CD14-positive monocyte (primary cell): ENCODE data around the gene RERE. TPM values are rescaled to one million over a fixed set of nuclear protein-coding genes. Genes with fewer than 3 reads are reported as not detected.

Experiments used
- DNase-seq, 3 donors: peaks; one replicate each; pipeline ENCODE4 v3.0.0-alpha.2; 2011 to 2022
- H2AFZ ChIP-seq: 2 replicates; pipeline ENCODE4 v1.6.0; 2012; ENCODE audit warnings: mild to moderate bottlenecking, low read depth, low read length, inconsistent platforms; ENCODE audit not compliant: insufficient read depth, poor library complexity, severe bottlenecking
- H3K27ac ChIP-seq, 2 donors: 1 replicate in 1 of 2; 2 replicates in 1 of 2; pipeline ENCODE4 v1.5.1; 2012 to 2013; ENCODE audit warnings: low read length in 2 of 2, control low read depth in 1 of 2, inconsistent platforms in 1 of 2, low read depth in 1 of 2, mild to moderate bottlenecking in 1 of 2
- H3K27me3 ChIP-seq, 2 donors: one replicate each; pipeline versions ENCODE4 v1.6.0 to v1.6.1; 2011 to 2013; ENCODE audit warnings: low read length in 2 of 2; ENCODE audit not compliant: control insufficient read depth in 2 of 2, insufficient read depth in 2 of 2
- H3K36me3 ChIP-seq, 2 donors: replicated peaks in 1 of 2; 1 replicate in 1 of 2; 2 replicates in 1 of 2; pipeline versions ENCODE4 v1.5.1 to v1.6.1; 2012 to 2013; ENCODE audit warnings: low read length in 2 of 2, control low read depth in 1 of 2, inconsistent platforms in 1 of 2, mild to moderate bottlenecking in 1 of 2; ENCODE audit not compliant: insufficient read depth in 2 of 2, control insufficient read depth in 1 of 2
- H3K4me1 ChIP-seq, 2 donors: 1 replicate in 1 of 2; 2 replicates in 1 of 2; pipeline versions ENCODE4 v1.5.1 to v1.6.1; 2012 to 2013; ENCODE audit warnings: low read length in 2 of 2, control low read depth in 1 of 2, inconsistent platforms in 1 of 2, mild to moderate bottlenecking in 1 of 2, moderate library complexity in 1 of 2; ENCODE audit not compliant: insufficient read depth in 2 of 2, control insufficient read depth in 1 of 2
- H3K4me2 ChIP-seq: replicated peaks from 2 replicates; pipeline ENCODE3; 2012; ENCODE audit warnings: low read length, moderate library complexity, mild to moderate bottlenecking; ENCODE audit not compliant: poor library complexity, severe bottlenecking; ENCODE audit errors: extremely low read depth
- H3K4me3 ChIP-seq, 3 experiments: fragments of 200-600 bp in 1 of 3; sonication (generic) in 1 of 3; replicated peaks in 1 of 3; 1 replicate in 2 of 3; 2 replicates in 1 of 3; pipeline ENCODE4 v1.5.1; 2011 to 2013; ENCODE audit warnings: low read length in 3 of 3, mild to moderate bottlenecking in 3 of 3, control low read depth in 2 of 3, low read depth in 2 of 3, inconsistent platforms in 1 of 3, moderate library complexity in 1 of 3
- H3K79me2 ChIP-seq: 2 replicates; pipeline ENCODE4 v1.6.0; 2012; ENCODE audit warnings: mild to moderate bottlenecking, control low read depth, inconsistent platforms, low read length, moderate library complexity; ENCODE audit not compliant: insufficient read depth
- H3K9ac ChIP-seq: 2 replicates; pipeline ENCODE4 v1.6.0; 2017; ENCODE audit warnings: low read length, mild to moderate bottlenecking; ENCODE audit not compliant: insufficient read depth, poor library complexity, severe bottlenecking
- H3K9me3 ChIP-seq, 2 donors: replicated peaks in 1 of 2; 1 replicate in 1 of 2; 2 replicates in 1 of 2; pipeline versions ENCODE4 v1.5.1 to v1.6.1; 2012 to 2013; ENCODE audit warnings: low read length in 2 of 2, control low read depth in 1 of 2; ENCODE audit not compliant: control insufficient read depth in 1 of 2, insufficient read depth in 1 of 2
- H4K20me1 ChIP-seq: 2 replicates; pipeline ENCODE4 v1.6.0; 2012; ENCODE audit warnings: mild to moderate bottlenecking, low read length, control low read depth, moderate library complexity; ENCODE audit not compliant: insufficient read depth
- H3K27ac Mint-ChIP-seq, 7 donors: one replicate each; pipeline ENCODE4 v1.8.0; 2020; ENCODE audit warnings: mild to moderate bottlenecking in 7 of 7, mixed read lengths in 7 of 7, moderate library complexity in 6 of 7, inconsistent platforms in 2 of 7
- H3K27me3 Mint-ChIP-seq, 3 donors: one replicate each; pipeline ENCODE4 v1.8.0; 2021 to 2022; ENCODE audit warnings: low read depth in 3 of 3, mild to moderate bottlenecking in 3 of 3, mixed read lengths in 3 of 3, moderate library complexity in 3 of 3, inconsistent platforms in 1 of 3
- H3K36me3 Mint-ChIP-seq, 2 donors: one replicate each; pipeline ENCODE4 v1.8.0; 2020; ENCODE audit warnings: mixed read lengths in 2 of 2, inconsistent platforms in 1 of 2, mild to moderate bottlenecking in 1 of 2
- H3K4me1 Mint-ChIP-seq: one replicate; pipeline ENCODE4 v1.8.0; 2020; ENCODE audit warnings: mild to moderate bottlenecking, mixed read lengths
- H3K4me3 Mint-ChIP-seq, 2 donors: one replicate each; pipeline ENCODE4 v1.8.0; 2020; ENCODE audit warnings: mild to moderate bottlenecking in 2 of 2, mixed read lengths in 2 of 2, moderate library complexity in 1 of 2
- H3K9me3 Mint-ChIP-seq, 7 donors: one replicate each; pipeline ENCODE4 v1.8.0; 2020 to 2022; ENCODE audit warnings: mixed read lengths in 7 of 7, mild to moderate bottlenecking in 6 of 7, moderate library complexity in 6 of 7, inconsistent platforms in 2 of 7
- WGBS: methylation state at CpG from one replicate; pipeline ENCODE4 v1.1.5; 2013; ENCODE audit warnings: missing lambda C conversion rate; ENCODE audit not compliant: insufficient coverage; 5-methylcytosine and 5-hydroxymethylcytosine counted together
- intact Hi-C, 2 donors: fragments of 100-400 bp; cut with micrococcal nuclease; formaldehyde crosslinking; loops; one replicate each; pipeline versions ENCODE4 v1.15.0 to v1.15.1; 2023
- polyA plus RNA-seq, 3 donors: library from polyadenylated mRNA; depleted of rRNA in 1 of 3; unstranded in 2 of 3; stranded (reverse) in 1 of 3; fragments of 300-500 nt in 2 of 3; fragments of >200 nt in 1 of 3; fragmentation: Illumina TruSeq in 2 of 3; gene quantifications; 1 replicate in 2 of 3; 2 replicates in 1 of 3; pipeline ENCODE4 v1.2.3, GENCODE V29; 2012 to 2021
- TF ChIP-seq, protein P1 (sequence below): fragments of 200-600 bp; IDR thresholded peaks from one replicate; pipeline ENCODE4 v1.8.0; 2022; ENCODE audit warnings: antibody characterized with exemption, mild to moderate bottlenecking

Gene RERE
- polyA plus RNA-seq, 3 donors, result 1.2 to 19.4 (median 3.8) TPM

- Mint-ChIP-seq H3K27me3 (no peaks in the 10 kb centered on the region), H3K9me3 (no peaks in the 10 kb centered on the region), H3K36me3 (peaks cover 16 to 20% of the 10 kb centered on the region in 2 donors), H3K4me1 (peaks cover 6% of the 10 kb centered on the region), H3K4me3 (no peak overlapping the region), H3K27ac (no peak overlapping the region)
- TF ChIP-seq, protein P1, sequence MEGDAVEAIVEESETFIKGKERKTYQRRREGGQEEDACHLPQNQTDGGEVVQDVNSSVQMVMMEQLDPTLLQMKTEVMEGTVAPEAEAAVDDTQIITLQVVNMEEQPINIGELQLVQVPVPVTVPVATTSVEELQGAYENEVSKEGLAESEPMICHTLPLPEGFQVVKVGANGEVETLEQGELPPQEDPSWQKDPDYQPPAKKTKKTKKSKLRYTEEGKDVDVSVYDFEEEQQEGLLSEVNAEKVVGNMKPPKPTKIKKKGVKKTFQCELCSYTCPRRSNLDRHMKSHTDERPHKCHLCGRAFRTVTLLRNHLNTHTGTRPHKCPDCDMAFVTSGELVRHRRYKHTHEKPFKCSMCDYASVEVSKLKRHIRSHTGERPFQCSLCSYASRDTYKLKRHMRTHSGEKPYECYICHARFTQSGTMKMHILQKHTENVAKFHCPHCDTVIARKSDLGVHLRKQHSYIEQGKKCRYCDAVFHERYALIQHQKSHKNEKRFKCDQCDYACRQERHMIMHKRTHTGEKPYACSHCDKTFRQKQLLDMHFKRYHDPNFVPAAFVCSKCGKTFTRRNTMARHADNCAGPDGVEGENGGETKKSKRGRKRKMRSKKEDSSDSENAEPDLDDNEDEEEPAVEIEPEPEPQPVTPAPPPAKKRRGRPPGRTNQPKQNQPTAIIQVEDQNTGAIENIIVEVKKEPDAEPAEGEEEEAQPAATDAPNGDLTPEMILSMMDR, result no peak
- H4K20me1 ChIP-seq, result no peaks in the 10 kb centered on the region
- H3K27ac ChIP-seq, result no peak overlapping the region
- peaks cover 0 to 12% of the 10 kb centered on the region in 2 donors for H3K36me3 ChIP-seq
- no peaks in the 10 kb centered on the region for H3K79me2 ChIP-seq
- no peak for DNase-seq
- H3K9me3 ChIP-seq, result no peaks in the 10 kb centered on the region
- intact Hi-C loops, result loop anchor here in 1 of 2 donors (10.0 kb wide), 1 partner anchor 293 kb away; no protein-coding TSS in a partner anchor
- WGBS, result 60% methylated on average over 1 of the region's 6 CpGs
- no peaks in the 10 kb centered on the region for H3K27me3 ChIP-seq
- no peak overlapping the region for H3K9ac ChIP-seq
- no peak overlapping the region for H3K4me3 ChIP-seq
- H3K4me1 ChIP-seq, result no peaks in the 10 kb centered on the region
- H2AFZ ChIP-seq, result no peak overlapping the region
- no peak overlapping the region for H3K4me2 ChIP-seq
These were observed 265.6 kb downstream of the RERE start for GRCh38 chr1:8551613-8552489.

DNA sequence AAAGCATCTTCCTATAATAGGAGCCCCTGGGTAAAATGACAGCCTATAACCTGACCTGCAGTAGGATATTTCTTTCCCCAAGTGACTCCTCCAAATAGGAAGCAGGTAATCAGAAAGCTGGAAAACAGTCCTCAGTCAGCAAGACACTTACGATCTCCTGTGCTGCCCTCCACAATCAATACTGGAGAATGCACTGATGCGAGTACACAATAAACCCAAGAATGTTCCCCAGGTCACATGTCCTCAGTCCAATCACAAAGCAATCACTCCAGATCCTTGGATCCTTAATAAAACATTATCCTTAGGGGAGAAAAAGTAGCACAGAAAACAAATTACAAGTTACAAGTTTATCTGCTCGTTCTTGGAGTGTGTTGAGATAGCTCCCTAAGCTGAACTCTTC lies 266.4 kb downstream of the RERE start:
- Mint-ChIP-seq H3K4me3 (no peak overlapping the region), H3K4me1 (peaks cover 6% of the 10 kb centered on the region), H3K9me3 (no peaks in the 10 kb centered on the region), H3K27me3 (no peaks in the 10 kb centered on the region), H3K27ac (no peak overlapping the region), H3K36me3 (peaks cover 14 to 19% of the 10 kb centered on the region in 2 donors)
- H3K36me3 ChIP-seq, result peaks cover 0 to 7% of the 10 kb centered on the region in 2 donors
- no peaks in the 10 kb centered on the region for H3K79me2 ChIP-seq
- no peaks in the 10 kb centered on the region for H3K27me3 ChIP-seq
- no peaks in the 10 kb centered on the region for H3K9me3 ChIP-seq
- WGBS, result 100% methylated on average over 2 of the region's 3 CpGs
- H3K4me1 ChIP-seq, result no peaks in the 10 kb centered on the region
- H3K4me2 ChIP-seq, result no peak overlapping the region
- TF ChIP-seq, protein P1, result no peak
- intact Hi-C loops, result loop anchor here in 1 of 2 donors (10.0 kb wide), 1 partner anchor 294 kb away; no protein-coding TSS in a partner anchor
- no peak overlapping the region for H3K27ac ChIP-seq
- no peak overlapping the region for H2AFZ ChIP-seq
- no peak overlapping the region for H3K4me3 ChIP-seq
- no peaks in the 10 kb centered on the region for H4K20me1 ChIP-seq
- no peak for DNase-seq
- no peak overlapping the region for H3K9ac ChIP-seq
